K562 (cell line): ENCODE measurements around the gene TRRAP. TPM values are rescaled to one million over a fixed set of nuclear protein-coding genes. Genes with fewer than 3 reads are reported as not detected.

Experiments
- ARID2 ChIP-seq: fragments of 450-650 bp; IDR thresholded peaks from 2 replicates; pipeline ENCODE4 v1.6.1; 2017; ENCODE audit warnings: antibody characterized with exemption, mild to moderate bottlenecking
- CGGBP1 ChIP-seq: fragments of 250-450 bp; sonication (Bioruptor Pico); IDR thresholded peaks from 2 replicates; pipeline ENCODE4 v1.9.0; 2021; ENCODE audit warnings: mild to moderate bottlenecking
- CTCF ChIP-seq, 3 experiments: IDR thresholded peaks in 2 of 3; conservative IDR thresholded peaks in 1 of 3; 2 replicates each; pipeline ENCODE4 v1.5.1; 2011 to 2012; ENCODE audit warnings: low read length in 3 of 3, mild to moderate bottlenecking in 3 of 3, control low read depth in 2 of 3, improper control_type of control experiment in 1 of 3, inconsistent platforms in 1 of 3, low read depth in 1 of 3, mixed read lengths in 1 of 3, moderate library complexity in 1 of 3; ENCODE audit not compliant: insufficient read depth in 2 of 3
- FOXJ2 ChIP-seq: fragments of 200-800 bp; sonication (Bioruptor generic); IDR thresholded peaks from 2 replicates; pipeline ENCODE4 v1.6.1; 2016; ENCODE audit warnings: missing genetic modification characterization, missing compliant biosample characterization
- MAZ ChIP-seq, 2 experiments: fragments of 450-650 bp in 1 of 2; sonication (generic) in 1 of 2; formaldehyde crosslinking; IDR thresholded peaks in 1 of 2; conservative IDR thresholded peaks in 1 of 2; 2 replicates each; pipeline versions ENCODE4 v1.4.0 to v1.5.0; 2020; ENCODE audit warnings: mild to moderate bottlenecking in 1 of 2, missing genetic modification reagents in 1 of 2
- MCM2 ChIP-seq: fragments of 450-650 bp; IDR thresholded peaks from 2 replicates; pipeline ENCODE4 v1.6.1; 2017; ENCODE audit warnings: low read depth, mild to moderate bottlenecking
- MCM7 ChIP-seq, 2 experiments: fragments of 450-650 bp; IDR thresholded peaks; 2 replicates each; pipeline ENCODE4 v1.6.1; 2016 to 2018
- RFX7 ChIP-seq: fragments of 250-450 bp; sonication (Bioruptor Pico); IDR thresholded peaks from 2 replicates; pipeline ENCODE4 v1.5.1; 2021; ENCODE audit warnings: mild to moderate bottlenecking
- TFAP4 ChIP-seq: sonication (generic); formaldehyde crosslinking; IDR thresholded peaks from 2 replicates; pipeline ENCODE4 v1.8.0; 2022; ENCODE audit warnings: missing genetic modification reagents, mild to moderate bottlenecking, moderate library complexity, borderline replicate concordance
- THRA ChIP-seq: fragments of 450-650 bp; IDR thresholded peaks from 2 replicates; pipeline ENCODE4 v1.6.1; 2017; ENCODE audit warnings: mild to moderate bottlenecking, moderate library complexity
- YBX1 ChIP-seq: fragments of 450-650 bp; IDR thresholded peaks from 2 replicates; pipeline ENCODE4 v1.7.1; 2016; ENCODE audit warnings: mild to moderate bottlenecking
- ZBTB11 ChIP-seq, 3 experiments: fragments of 200-800 bp in 1 of 3; fragments of 250-450 bp in 1 of 3; fragments of 450-650 bp in 1 of 3; sonication (Bioruptor Pico) in 1 of 3; sonication (Bioruptor generic) in 1 of 3; formaldehyde crosslinking in 1 of 3; IDR thresholded peaks; 2 replicates each; pipeline versions ENCODE4 v1.6.1 to v1.8.0; 2016 to 2022; ENCODE audit warnings: mild to moderate bottlenecking in 2 of 3, missing genetic modification characterization in 2 of 3, missing compliant biosample characterization in 1 of 3, moderate library complexity in 1 of 3
- ZBTB17 ChIP-seq: fragments of 450-650 bp; formaldehyde crosslinking; IDR thresholded peaks from 2 replicates; pipeline ENCODE4 v1.4.0; 2020; ENCODE audit warnings: mild to moderate bottlenecking
- ZFP30 ChIP-seq: fragments of 250-450 bp; sonication (Bioruptor Pico); IDR thresholded peaks from 2 replicates; pipeline ENCODE4 v1.8.0; 2022; ENCODE audit warnings: moderate library complexity, mild to moderate bottlenecking, inconsistent platforms, borderline replicate concordance
- ZNF785 ChIP-seq: fragments of 250-450 bp; sonication (Bioruptor Pico); IDR thresholded peaks from 2 replicates; pipeline ENCODE4 v1.4.0; 2020; ENCODE audit warnings: mild to moderate bottlenecking
- polyA plus RNA-seq, 8 experiments: library from polyadenylated mRNA; depleted of rRNA in 4 of 8; stranded (reverse) in 5 of 8; unstranded in 3 of 8; fragments of >200 nt; fragmentation: Nextera tagmentation in 2 of 8; fragmentation: Illumina TruSeq in 1 of 8; extraction: Ambion mirVana in 2 of 8; extraction: Trizol in 1 of 8; gene quantifications; 2 replicates each; pipeline versions ENCODE4 v1.2.1 to v1.2.3, GENCODE V29; 2011 to 2014; ENCODE audit warnings: inconsistent platforms in 1 of 8, missing spikeins in 1 of 8
- total RNA-seq, 7 experiments: library from RNA; depleted of rRNA in 6 of 7; stranded (reverse); fragments of >200 nt in 6 of 7; fragmentation: Illumina TruSeq in 2 of 7; extraction: Trizol in 2 of 7; gene quantifications; 2 replicates each; pipeline versions ENCODE4 v1.2.1 to v1.2.3, GENCODE V29; 2011 to 2021; ENCODE audit warnings: low replicate concordance in 1 of 7

The TRRAP gene
- total and polyA plus RNA-seq, 9 of the 15 experiments (the other 6 are each of a cell fraction or from before 2014, with no cell fraction given): 1.3 to 47.2 (median 9.7) TPM

GRCh38 chr7:98841179-98841997 lies 36.9 kb upstream of the TRRAP start (continued):
- TF ChIP-seq ZBTB11 (CRISPR knock-in tag; IDR thresholded peaks at IDR 0.05) (no peak), CGGBP1 (CRISPR knock-in tag) (0 out of 2 replicates have a peak, but pooled peaks have one; percentile 22), ARID2 (peak; percentile 89), TFAP4 (CRISPR knock-in tag) (no peak), ZFP30 (CRISPR knock-in tag) (no peak), MCM2 (no peak), YBX1 (no peak), THRA (no peak), RFX7 (no peak), MAZ (CRISPR knock-in tag; conservative IDR thresholded peaks at IDR 0.05 in 1 of 2, IDR thresholded peaks at IDR 0.05 in 1 of 2) (0 out of 4 replicates have a peak, but pooled peaks of 1 of the 2 experiments have one; percentile 32), ZNF785 (no peak), FOXJ2 (no peak), CTCF (IDR thresholded peaks at IDR 0.05 in 2 of 3, conservative IDR thresholded peaks at IDR 0.05 in 1 of 3; ENCODE audit: insufficient read depth in 2 of 3, low read depth in 1 of 3, low read length in 3 of 3) (peak; percentile 92 to 98 (median 94)), MCM7 (IDR thresholded peaks at IDR 0.05) (no peak), ZBTB17 (CRISPR knock-in tag) (no peak)
